GM12874 (cell line): ENCODE measurements around the gene TMIGD2.

Experiments used
- TF ChIP-seq, protein P1 (sequence below): IDR thresholded peaks from 2 replicates; pipeline ENCODE4 v1.5.1; 2011; ENCODE audit warnings: low read depth, mild to moderate bottlenecking, control low read depth, low read length, moderate library complexity; ENCODE audit not compliant: insufficient read depth

The TMIGD2 gene

DNA sequence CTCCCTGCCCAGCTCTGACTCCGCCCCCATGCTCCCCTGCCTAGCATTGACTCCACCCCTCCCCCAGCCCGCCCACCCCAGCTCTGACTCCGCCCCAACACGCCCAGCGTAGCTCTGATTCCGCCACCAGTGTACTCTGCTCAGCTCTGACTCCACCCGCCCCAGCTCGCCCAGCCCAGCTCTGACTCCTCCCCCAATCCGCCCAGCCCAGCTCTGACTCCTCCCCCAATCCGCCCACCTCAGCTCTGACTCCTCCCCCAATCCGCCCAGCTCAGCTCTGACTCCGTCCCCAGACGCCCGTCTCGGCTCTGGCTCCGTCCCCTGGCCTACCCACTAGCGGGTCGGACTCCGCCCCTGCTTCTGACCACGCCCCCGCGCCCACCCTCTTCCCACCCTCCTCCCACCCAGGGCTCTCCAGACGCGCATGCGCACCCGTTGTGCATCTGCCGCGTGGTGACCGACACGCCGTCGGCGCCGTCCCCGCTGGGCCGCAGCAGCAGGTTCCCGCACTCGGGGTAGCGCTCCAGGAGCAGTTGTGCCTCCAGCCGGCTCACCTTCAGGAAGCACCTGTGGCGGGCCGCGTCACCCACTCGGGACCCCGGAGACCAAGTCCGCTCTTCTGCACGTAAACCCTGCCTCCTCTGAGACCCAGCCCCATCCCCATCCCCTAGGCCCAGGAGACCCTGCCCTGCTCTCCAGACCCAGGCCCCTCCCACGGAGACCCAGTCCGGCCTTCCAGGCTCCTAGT is 26.2 kb upstream of the TMIGD2 start:
- TF ChIP-seq, protein P1, sequence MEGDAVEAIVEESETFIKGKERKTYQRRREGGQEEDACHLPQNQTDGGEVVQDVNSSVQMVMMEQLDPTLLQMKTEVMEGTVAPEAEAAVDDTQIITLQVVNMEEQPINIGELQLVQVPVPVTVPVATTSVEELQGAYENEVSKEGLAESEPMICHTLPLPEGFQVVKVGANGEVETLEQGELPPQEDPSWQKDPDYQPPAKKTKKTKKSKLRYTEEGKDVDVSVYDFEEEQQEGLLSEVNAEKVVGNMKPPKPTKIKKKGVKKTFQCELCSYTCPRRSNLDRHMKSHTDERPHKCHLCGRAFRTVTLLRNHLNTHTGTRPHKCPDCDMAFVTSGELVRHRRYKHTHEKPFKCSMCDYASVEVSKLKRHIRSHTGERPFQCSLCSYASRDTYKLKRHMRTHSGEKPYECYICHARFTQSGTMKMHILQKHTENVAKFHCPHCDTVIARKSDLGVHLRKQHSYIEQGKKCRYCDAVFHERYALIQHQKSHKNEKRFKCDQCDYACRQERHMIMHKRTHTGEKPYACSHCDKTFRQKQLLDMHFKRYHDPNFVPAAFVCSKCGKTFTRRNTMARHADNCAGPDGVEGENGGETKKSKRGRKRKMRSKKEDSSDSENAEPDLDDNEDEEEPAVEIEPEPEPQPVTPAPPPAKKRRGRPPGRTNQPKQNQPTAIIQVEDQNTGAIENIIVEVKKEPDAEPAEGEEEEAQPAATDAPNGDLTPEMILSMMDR, result no peak

DNA sequence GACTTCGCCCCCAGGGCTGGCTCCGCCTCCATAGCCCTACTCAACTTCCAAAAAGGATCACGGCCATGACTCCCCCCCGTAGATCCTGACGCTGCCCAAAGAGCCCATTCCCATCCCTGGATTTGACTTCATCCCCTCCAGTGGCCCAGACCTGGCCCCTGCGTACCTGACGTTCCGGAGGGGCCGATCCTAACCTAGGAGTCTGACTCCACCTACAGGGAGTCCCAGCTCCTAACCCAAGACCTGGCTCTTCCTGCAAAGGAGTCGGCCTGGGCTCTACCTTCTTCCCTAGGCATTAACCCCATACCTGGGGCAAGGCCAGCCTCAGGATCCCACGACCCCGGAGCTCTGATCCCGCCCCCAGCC is 25.7 kb upstream of the TMIGD2 start:
- TF ChIP-seq, protein P1, result no peak

DNA sequence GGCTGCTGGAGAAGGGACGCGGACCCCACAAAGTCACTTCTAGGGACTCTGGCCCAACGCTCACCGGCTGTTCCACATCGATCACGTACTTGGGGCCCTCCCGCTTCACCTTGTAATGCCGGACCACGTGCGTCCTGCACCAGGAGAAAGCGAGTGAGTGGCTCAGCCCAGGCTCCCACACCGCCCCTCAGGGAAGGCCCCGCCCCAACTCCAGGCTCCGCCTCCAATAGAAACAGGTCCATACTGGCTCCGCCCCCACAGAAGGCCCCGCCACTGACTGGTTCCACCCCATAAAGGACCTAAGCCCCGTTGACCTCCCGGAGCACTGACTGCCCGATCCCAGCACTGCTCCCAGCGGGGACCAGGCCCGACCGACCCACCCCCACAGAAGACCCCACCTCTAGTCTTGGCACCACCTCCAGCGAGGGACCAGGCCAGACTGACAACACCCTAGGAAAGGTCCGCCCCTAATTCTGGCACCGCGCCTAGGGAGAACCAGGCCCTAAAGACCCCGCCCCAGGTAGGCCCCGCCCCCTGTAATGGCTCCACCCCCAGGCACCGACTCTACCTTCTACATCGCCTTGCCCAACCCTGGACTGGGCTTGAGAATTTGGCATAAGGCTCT is 25.2 kb upstream of the TMIGD2 start:
- TF ChIP-seq, protein P1, result no peak

DNA sequence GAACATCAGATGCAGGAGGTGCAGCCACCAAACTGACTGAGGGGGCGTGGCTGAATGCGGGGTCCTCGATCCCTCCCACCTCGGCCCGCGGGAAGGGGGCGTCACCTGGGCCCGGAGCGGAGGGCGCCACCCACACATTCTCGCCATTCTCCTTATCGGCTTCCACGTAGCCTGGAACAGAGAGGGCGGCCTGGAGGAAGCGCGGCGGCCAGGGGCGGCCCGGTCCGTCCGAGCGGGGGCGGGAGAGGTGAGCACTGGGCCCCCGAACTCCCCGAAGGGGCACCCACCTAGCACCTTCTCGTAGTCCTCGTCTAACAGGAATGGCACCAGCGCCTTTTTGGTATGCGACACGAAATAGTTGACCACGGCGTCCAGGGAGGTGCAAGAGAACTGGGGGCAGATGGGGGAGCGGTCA is 24.7 kb upstream of the TMIGD2 start:
- TF ChIP-seq, protein P1, result no peak

DNA sequence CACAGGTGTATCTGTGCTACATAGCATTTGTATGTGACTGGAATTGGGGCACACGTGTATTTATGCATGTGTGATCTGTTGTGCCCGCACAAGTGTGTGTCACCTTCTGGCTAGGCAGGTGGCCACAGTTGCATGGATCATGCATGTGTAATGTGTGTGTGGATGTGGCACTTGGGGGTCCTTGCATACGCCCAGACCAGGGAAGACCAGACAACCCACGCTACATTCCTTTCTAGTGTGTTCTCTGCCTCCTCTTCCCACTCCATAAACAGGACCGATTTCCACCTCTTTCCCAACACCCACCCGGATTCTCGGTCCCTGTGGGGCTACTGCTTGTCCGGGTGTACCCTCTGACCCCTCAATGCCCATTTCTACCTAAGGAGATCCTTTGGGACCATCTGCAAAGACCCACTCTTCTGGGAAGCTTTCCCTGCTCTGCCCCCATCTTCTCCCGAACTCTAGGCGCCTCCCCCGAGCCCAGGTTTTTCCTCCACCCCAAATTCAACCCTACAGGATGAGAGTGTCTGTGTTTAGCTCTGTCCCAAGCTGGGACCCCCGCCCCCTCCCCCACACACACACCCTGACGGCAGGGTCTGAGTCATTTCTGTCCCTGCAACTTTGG is 24.1 kb upstream of the TMIGD2 start:
- TF ChIP-seq, protein P1, result no peak

DNA sequence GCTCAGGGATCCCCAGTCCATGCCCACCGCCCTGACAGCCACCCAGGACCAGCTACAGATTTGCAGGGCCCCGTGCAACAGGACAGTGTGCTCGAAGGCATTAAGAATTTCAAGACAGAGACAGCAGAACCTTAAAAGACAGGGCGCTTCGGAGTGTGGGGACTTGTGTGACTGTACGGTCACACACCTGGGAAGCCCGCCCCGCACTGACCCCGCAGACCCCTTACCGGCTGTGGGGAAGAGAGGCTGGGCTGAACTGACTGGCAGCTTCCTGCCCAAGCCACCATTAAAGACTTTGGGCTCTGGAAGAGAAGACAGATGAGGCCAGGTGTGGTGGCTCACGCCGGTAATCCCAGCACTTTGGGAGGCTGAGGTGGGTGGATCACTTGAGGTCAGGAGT is 22.0 kb upstream of the TMIGD2 start:
- TF ChIP-seq, protein P1, result no peak

DNA sequence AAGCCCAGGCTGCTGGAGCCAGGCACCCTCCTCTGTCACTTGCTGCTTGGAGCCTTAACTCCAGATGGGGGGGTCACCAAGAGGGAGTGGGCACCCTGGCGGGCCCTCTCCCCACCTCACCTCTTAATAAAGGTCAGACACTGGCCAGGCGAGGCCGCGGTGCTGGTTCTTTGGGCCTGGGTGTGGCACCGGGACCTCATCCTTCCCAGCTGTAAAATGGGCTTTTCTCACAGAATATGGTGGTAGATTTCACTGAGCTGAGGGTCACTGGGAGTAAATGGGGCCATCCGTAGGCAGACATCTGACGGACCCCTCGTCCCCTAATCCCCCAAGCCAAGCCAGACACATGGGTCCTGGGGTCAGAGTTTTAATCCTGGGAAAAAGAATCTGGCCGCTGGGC is 21.5 kb upstream of the TMIGD2 start:
- TF ChIP-seq, protein P1, result no peak
